NB4 (cell line): ENCODE data around the gene SYNDIG1.

Experiments used
- CTCF ChIP-seq: IDR thresholded peaks from one replicate; pipeline ENCODE4 v1.5.1; 2012; ENCODE audit warnings: low read depth, low read length
- MAX ChIP-seq: IDR thresholded peaks from 2 replicates; pipeline ENCODE4 v1.6.1; 2011; ENCODE audit warnings: low read depth, low read length
- POLR2A ChIP-seq: IDR thresholded peaks from 2 replicates; pipeline ENCODE4 v1.6.1; 2011; ENCODE audit warnings: mild to moderate bottlenecking; ENCODE audit not compliant: insufficient read length; ENCODE audit errors: extremely low read depth

GRCh38 chr20:24465730-24466129, 3.7 kb upstream of the SYNDIG1 start:
- TF ChIP-seq CTCF (no peak), MAX (no peak), POLR2A (no peak)
